HepG2 (cell line): ENCODE data around the gene AK3. TPM values are rescaled to one million over a fixed set of nuclear protein-coding genes. Genes with fewer than 3 reads are reported as not detected.

Experiments
- CHD4 ChIP-seq: fragments of 200-600 bp; sonication (generic); IDR thresholded peaks from 2 replicates; pipeline ENCODE4 v1.7.0; 2017; ENCODE audit warnings: mild to moderate bottlenecking, low read length, borderline replicate concordance
- JUNB ChIP-seq: sonication (generic); formaldehyde crosslinking; IDR thresholded peaks from 2 replicates; pipeline ENCODE4 v1.8.0; 2022; ENCODE audit warnings: missing genetic modification reagents, mild to moderate bottlenecking, borderline replicate concordance
- MBD4 ChIP-seq: IDR thresholded peaks from 2 replicates; pipeline ENCODE4 v1.6.1; 2012; ENCODE audit warnings: low read length, inconsistent platforms, borderline replicate concordance
- POLR2AphosphoS5 ChIP-seq: IDR thresholded peaks from 2 replicates; pipeline ENCODE4 v1.6.1; 2012; ENCODE audit warnings: low read depth, low read length
- PRMT3 ChIP-seq: sonication (generic); formaldehyde crosslinking; IDR thresholded peaks from 2 replicates; pipeline ENCODE4 v1.8.1; 2022; ENCODE audit warnings: low read depth, mild to moderate bottlenecking, moderate library complexity, missing genetic modification reagents, borderline replicate concordance
- RARG ChIP-seq: sonication (generic); formaldehyde crosslinking; IDR thresholded peaks from 2 replicates; pipeline ENCODE4 v1.4.0; 2020; ENCODE audit warnings: low read depth, mild to moderate bottlenecking, missing genetic modification reagents
- RBAK ChIP-seq: sonication (generic); formaldehyde crosslinking; IDR thresholded peaks from 2 replicates; pipeline ENCODE4 v1.5.1; 2020; ENCODE audit warnings: mild to moderate bottlenecking, missing genetic modification reagents
- STAT6 ChIP-seq: sonication (generic); formaldehyde crosslinking; IDR thresholded peaks from 2 replicates; pipeline ENCODE4 v1.4.0; 2020; ENCODE audit warnings: missing genetic modification reagents, mild to moderate bottlenecking, borderline replicate concordance
- TCF12 ChIP-seq, 2 experiments: fragments of 450-650 bp in 1 of 2; sonication (generic) in 1 of 2; formaldehyde crosslinking in 1 of 2; IDR thresholded peaks; 2 replicates each; pipeline versions ENCODE4 v1.6.1 to v1.8.0; 2017 to 2022; ENCODE audit warnings: antibody characterized with exemption in 1 of 2, mild to moderate bottlenecking in 1 of 2, missing genetic modification reagents in 1 of 2, moderate library complexity in 1 of 2
- ZNF235 ChIP-seq: sonication (generic); formaldehyde crosslinking; IDR thresholded peaks from 2 replicates; pipeline ENCODE4 v1.8.1; 2023; ENCODE audit warnings: mild to moderate bottlenecking, missing genetic modification reagents, borderline replicate concordance
- ZNF550 ChIP-seq: sonication (generic); formaldehyde crosslinking; IDR thresholded peaks from 2 replicates; pipeline ENCODE4 v1.4.0; 2020; ENCODE audit warnings: mild to moderate bottlenecking, missing genetic modification reagents, borderline replicate concordance
- ZNF800 ChIP-seq: sonication (generic); formaldehyde crosslinking; IDR thresholded peaks from 2 replicates; pipeline ENCODE4 v1.4.0; 2020; ENCODE audit warnings: missing genetic modification reagents
- polyA plus RNA-seq, 8 experiments: library from polyadenylated mRNA; depleted of rRNA in 3 of 8; stranded (reverse) in 7 of 8; unstranded in 1 of 8; fragments of >200 nt; fragmentation: Illumina TruSeq in 4 of 8; extraction: Trizol in 4 of 8; gene quantifications; 2 replicates each; pipeline versions ENCODE4 v1.2.1 to v1.2.3, GENCODE V29; 2011 to 2016; ENCODE audit warnings: low read depth in 4 of 8, missing spikeins in 1 of 8, mixed read lengths in 1 of 8; ENCODE audit not compliant: insufficient read depth in 1 of 8
- total RNA-seq, 5 experiments: library from RNA; depleted of rRNA; stranded (reverse); fragments of >200 nt; fragmentation: Illumina TruSeq; extraction: Trizol; gene quantifications; 2 replicates each; pipeline ENCODE4 v1.2.3, GENCODE V29; 2016; ENCODE audit warnings: low read depth in 1 of 5
- TF ChIP-seq, protein P1 (sequence below): sonication (generic); formaldehyde crosslinking; IDR thresholded peaks from 2 replicates; pipeline ENCODE4 v1.9.0; 2021; ENCODE audit warnings: missing genetic modification reagents, borderline replicate concordance
- TF ChIP-seq, protein P2 (sequence below): sonication (generic); formaldehyde crosslinking; IDR thresholded peaks from 2 replicates; pipeline ENCODE4 v1.4.0; 2020; ENCODE audit warnings: missing genetic modification reagents, borderline replicate concordance
- TF ChIP-seq, protein P3 (sequence below): IDR thresholded peaks from 2 replicates; pipeline ENCODE4 v1.6.1; 2016; ENCODE audit warnings: mild to moderate bottlenecking, missing biosample characterization, missing genetic modification reagents
- TF ChIP-seq, protein P4 (sequence below): sonication (generic); formaldehyde crosslinking; IDR thresholded peaks from 2 replicates; pipeline ENCODE4 v1.8.1; 2022; ENCODE audit warnings: mild to moderate bottlenecking, missing genetic modification reagents

The AK3 gene
- total and polyA plus RNA-seq, 2 of the 13 experiments (the other 11 are each of a cell fraction or from before 2014, with no cell fraction given): 76.8 to 109 TPM

DNA sequence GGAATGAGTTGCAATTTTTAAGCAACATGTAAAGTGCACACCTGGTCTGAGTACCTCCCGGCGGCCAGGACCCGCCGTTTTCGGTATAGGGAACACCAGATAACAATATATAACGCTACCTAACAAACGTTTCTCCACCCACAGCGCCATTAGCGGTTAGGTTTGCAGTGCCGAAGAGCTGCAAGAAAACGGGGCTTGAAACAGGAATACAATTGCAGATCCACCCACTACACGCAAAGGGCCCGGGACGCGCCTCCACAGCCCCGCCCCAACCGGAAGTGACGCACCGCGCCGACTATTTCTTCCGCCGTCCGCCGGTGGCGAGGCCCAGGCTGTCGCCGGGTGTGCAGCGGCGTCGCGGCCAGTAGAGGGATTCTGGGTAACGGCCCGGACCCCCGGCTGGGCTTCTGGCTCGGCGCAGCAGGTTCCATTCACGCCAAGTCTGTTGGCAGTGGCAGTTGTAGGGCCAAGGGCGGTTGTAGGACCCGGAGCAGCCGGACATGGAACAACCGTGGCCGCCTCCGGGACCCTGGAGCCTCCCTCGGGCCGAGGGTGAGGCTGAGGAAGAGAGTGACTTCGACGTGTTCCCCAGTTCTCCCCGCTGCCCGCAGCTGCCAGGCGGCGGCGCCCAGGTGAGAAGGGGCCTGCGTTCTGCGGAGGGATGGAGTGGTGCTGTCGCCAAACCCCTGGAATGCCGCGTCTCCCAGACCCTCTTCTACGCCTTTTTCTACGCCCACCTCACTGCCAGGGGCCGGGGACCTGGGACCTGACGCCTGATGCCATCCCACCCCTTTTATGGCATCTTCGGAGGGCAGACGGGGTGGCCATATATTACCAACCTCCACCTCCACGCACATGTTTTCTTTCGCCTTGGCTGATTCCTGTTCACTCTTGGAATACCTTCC lies 61.5 kb downstream of the AK3 start, which contains the start of gene CDC37L1 (continued):
- TF ChIP-seq, protein P1, sequence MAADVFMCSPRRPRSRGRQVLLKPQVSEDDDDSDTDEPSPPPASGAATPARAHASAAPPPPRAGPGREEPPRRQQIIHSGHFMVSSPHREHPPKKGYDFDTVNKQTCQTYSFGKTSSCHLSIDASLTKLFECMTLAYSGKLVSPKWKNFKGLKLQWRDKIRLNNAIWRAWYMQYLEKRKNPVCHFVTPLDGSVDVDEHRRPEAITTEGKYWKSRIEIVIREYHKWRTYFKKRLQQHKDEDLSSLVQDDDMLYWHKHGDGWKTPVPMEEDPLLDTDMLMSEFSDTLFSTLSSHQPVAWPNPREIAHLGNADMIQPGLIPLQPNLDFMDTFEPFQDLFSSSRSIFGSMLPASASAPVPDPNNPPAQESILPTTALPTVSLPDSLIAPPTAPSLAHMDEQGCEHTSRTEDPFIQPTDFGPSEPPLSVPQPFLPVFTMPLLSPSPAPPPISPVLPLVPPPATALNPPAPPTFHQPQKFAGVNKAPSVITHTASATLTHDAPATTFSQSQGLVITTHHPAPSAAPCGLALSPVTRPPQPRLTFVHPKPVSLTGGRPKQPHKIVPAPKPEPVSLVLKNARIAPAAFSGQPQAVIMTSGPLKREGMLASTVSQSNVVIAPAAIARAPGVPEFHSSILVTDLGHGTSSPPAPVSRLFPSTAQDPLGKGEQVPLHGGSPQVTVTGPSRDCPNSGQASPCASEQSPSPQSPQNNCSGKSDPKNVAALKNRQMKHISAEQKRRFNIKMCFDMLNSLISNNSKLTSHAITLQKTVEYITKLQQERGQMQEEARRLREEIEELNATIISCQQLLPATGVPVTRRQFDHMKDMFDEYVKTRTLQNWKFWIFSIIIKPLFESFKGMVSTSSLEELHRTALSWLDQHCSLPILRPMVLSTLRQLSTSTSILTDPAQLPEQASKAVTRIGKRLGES (CRISPR knock-in tag): peak; percentile 39; the same call in 1 of the 2 replicates
- no peak for TF ChIP-seq MBD4
- peak; percentile 46; the same call in 1 of the 2 replicates for TF ChIP-seq STAT6
- no peak for TF ChIP-seq TCF12 (IDR thresholded peaks at IDR 0.05)
- no peak for TF ChIP-seq TCF12 (CRISPR knock-in tag; IDR thresholded peaks at IDR 0.05)
- no peak for TF ChIP-seq ZNF235 (CRISPR knock-in tag)
- no peak for TF ChIP-seq RBAK (CRISPR knock-in tag)
- TF ChIP-seq PRMT3 (CRISPR knock-in tag): no peak
- TF ChIP-seq ZNF550 (CRISPR knock-in tag): no peak
- TF ChIP-seq CHD4: no peak
- no peak for TF ChIP-seq JUNB (CRISPR knock-in tag)
- TF ChIP-seq RARG: no peak
- TF ChIP-seq ZNF800 (CRISPR knock-in tag): peak; percentile 29; the same call in 1 of the 2 replicates
- peak; percentile 95 for TF ChIP-seq POLR2AphosphoS5
- TF ChIP-seq, protein P2, sequence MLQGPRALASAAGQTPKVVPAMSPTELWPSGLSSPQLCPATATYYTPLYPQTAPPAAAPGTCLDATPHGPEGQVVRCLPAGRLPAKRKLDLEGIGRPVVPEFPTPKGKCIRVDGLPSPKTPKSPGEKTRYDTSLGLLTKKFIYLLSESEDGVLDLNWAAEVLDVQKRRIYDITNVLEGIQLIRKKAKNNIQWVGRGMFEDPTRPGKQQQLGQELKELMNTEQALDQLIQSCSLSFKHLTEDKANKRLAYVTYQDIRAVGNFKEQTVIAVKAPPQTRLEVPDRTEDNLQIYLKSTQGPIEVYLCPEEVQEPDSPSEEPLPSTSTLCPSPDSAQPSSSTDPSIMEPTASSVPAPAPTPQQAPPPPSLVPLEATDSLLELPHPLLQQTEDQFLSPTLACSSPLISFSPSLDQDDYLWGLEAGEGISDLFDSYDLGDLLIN (CRISPR knock-in tag): 0 out of 2 replicates have a peak, but pooled peaks have one; percentile 19
- TF ChIP-seq, protein P3, sequence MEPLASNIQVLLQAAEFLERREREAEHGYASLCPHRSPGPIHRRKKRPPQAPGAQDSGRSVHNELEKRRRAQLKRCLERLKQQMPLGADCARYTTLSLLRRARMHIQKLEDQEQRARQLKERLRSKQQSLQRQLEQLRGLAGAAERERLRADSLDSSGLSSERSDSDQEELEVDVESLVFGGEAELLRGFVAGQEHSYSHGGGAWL (CRISPR knock-in tag): peak; percentile 94; the same call in 1 of the 2 replicates
- TF ChIP-seq, protein P4, sequence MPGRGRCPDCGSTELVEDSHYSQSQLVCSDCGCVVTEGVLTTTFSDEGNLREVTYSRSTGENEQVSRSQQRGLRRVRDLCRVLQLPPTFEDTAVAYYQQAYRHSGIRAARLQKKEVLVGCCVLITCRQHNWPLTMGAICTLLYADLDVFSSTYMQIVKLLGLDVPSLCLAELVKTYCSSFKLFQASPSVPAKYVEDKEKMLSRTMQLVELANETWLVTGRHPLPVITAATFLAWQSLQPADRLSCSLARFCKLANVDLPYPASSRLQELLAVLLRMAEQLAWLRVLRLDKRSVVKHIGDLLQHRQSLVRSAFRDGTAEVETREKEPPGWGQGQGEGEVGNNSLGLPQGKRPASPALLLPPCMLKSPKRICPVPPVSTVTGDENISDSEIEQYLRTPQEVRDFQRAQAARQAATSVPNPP (CRISPR knock-in tag): peak; percentile 81
